Endodermal cell (in vitro differentiated cells): ENCODE results near the gene CALHM1. TPM values are rescaled to one million over a fixed set of nuclear protein-coding genes. Genes with fewer than 3 reads are reported as not detected.
"Not testable (repeated sequence)": the region's sequence is repeated elsewhere in the genome, so short reads cannot be mapped to it uniquely, and the experiment has no call there.

Experiments
- DNase-seq: peaks from one replicate; pipeline ENCODE4 v3.0.0-alpha.2; 2017
- H3K27ac ChIP-seq: 2 replicates; pipeline ENCODE4 v1.5.1; 2013; ENCODE audit warnings: mild to moderate bottlenecking, low read depth, low read length, moderate library complexity
- H3K27me3 ChIP-seq: 2 replicates; pipeline ENCODE4 v1.6.1; 2013; ENCODE audit warnings: mild to moderate bottlenecking, low read length, moderate library complexity; ENCODE audit not compliant: insufficient read depth, control insufficient read depth, poor library complexity, severe bottlenecking
- H3K36me3 ChIP-seq: 2 replicates; pipeline ENCODE4 v1.7.0; 2013; ENCODE audit warnings: mild to moderate bottlenecking, low read length, moderate library complexity; ENCODE audit not compliant: control insufficient read depth, insufficient read depth
- H3K4me1 ChIP-seq: one replicate; pipeline ENCODE4 v1.7.0; 2013; ENCODE audit warnings: low read length; ENCODE audit not compliant: control insufficient read depth, insufficient read depth
- H3K4me3 ChIP-seq: 2 replicates; pipeline ENCODE4 v1.5.1; 2013; ENCODE audit warnings: mild to moderate bottlenecking, low read length, moderate library complexity
- H3K9ac ChIP-seq: 2 replicates; pipeline ENCODE4 v1.6.1; 2013; ENCODE audit warnings: mild to moderate bottlenecking, low read length, moderate library complexity; ENCODE audit not compliant: poor library complexity, severe bottlenecking; ENCODE audit errors: extremely low read depth
- H3K9me3 ChIP-seq: 2 replicates; pipeline ENCODE4 v1.6.1; 2013; ENCODE audit warnings: mild to moderate bottlenecking, low read length, moderate library complexity; ENCODE audit not compliant: control insufficient read depth
- H3K27ac Mint-ChIP-seq: 2 replicates; pipeline ENCODE4 v1.8.0; 2020; ENCODE audit warnings: mixed read lengths
- H3K27me3 Mint-ChIP-seq: 2 replicates; pipeline ENCODE4 v1.8.0; 2021; ENCODE audit warnings: mild to moderate bottlenecking, mixed read lengths; ENCODE audit not compliant: insufficient read depth
- H3K36me3 Mint-ChIP-seq: 2 replicates; pipeline ENCODE4 v1.8.0; 2020; ENCODE audit warnings: low read depth, mixed read lengths
- H3K4me1 Mint-ChIP-seq: 2 replicates; pipeline ENCODE4 v1.8.0; 2020; ENCODE audit warnings: mixed read lengths
- H3K4me3 Mint-ChIP-seq: 2 replicates; pipeline ENCODE4 v1.8.0; 2020; ENCODE audit warnings: mild to moderate bottlenecking, moderate library complexity, mixed read lengths
- H3K9me3 Mint-ChIP-seq: 2 replicates; pipeline ENCODE4 v1.8.0; 2020; ENCODE audit warnings: mild to moderate bottlenecking, mixed read lengths
- CTCF ChIP-seq: fragments of 200-600 bp; sonication (generic); conservative IDR thresholded peaks from 2 replicates; pipeline ENCODE4 v1.5.0; 2021; ENCODE audit warnings: antibody characterized with exemption, mild to moderate bottlenecking
- WGBS, 2 experiments: methylation state at CpG; one replicate each; pipeline versions ENCODE4 v1.1.5 to v1.1.7; 2013; ENCODE audit warnings: missing lambda C conversion rate in 2 of 2, mixed read lengths in 1 of 2; ENCODE audit not compliant: insufficient coverage in 1 of 2, insufficient read length in 1 of 2; 5-methylcytosine and 5-hydroxymethylcytosine counted together
- total RNA-seq, 2 donors: library from RNA; stranded (reverse); fragmentation: NEBNext Ultra II Directional in 1 of 2; extraction: Animal tissue kit (Norgen Biotek cat#: 25700) in 1 of 2; gene quantifications; 2 replicates in 1 of 2; 3 replicates in 1 of 2; pipeline ENCODE4 v1.2.1, GENCODE V29; 2021

CALHM1 gene
- total RNA-seq, 2 donors from 2014 or later, result not detected

- Histone ChIP-seq H3K4me1 (no peaks in the 10 kb centered on the region), H3K4me3 (no peak overlapping the region), H3K27ac (no peak overlapping the region), H3K9me3 (no peaks in the 10 kb centered on the region), H3K36me3 (no peaks in the 10 kb centered on the region), H3K9ac (no peak overlapping the region), H3K27me3 (no peaks in the 10 kb centered on the region)
- 94% methylated on average over 4 of the region's 4 CpGs; no CpG with 5 or more reads in 1 of the 2 experiments for WGBS, 2 experiments
- H3K4me1 Mint-ChIP-seq, result peaks cover 14% of the 10 kb centered on the region
- no peaks in the 10 kb centered on the region for H3K36me3 Mint-ChIP-seq
- H3K27me3 Mint-ChIP-seq, result no peaks in the 10 kb centered on the region
- H3K4me3 Mint-ChIP-seq, result no peak overlapping the region
- TF ChIP-seq CTCF, result no peak
- H3K9me3 Mint-ChIP-seq, result no peaks in the 10 kb centered on the region
- no peak overlapping the region for H3K27ac Mint-ChIP-seq
- DNase-seq, result no peak
Measured at GRCh38 chr10:103506061-103506460, 47.4 kb upstream of the CALHM1 start.

GRCh38 chr10:103504181-103504783 lies 45.6 kb upstream of the CALHM1 start:
- 58 to 68% methylated on average over 6 to 10 of the region's 10 CpGs for WGBS, 2 experiments
- H3K36me3 Mint-ChIP-seq, result no peaks in the 10 kb centered on the region
- no peaks in the 10 kb centered on the region for H3K4me1 ChIP-seq
- peaks cover 15% of the 10 kb centered on the region for H3K4me1 Mint-ChIP-seq
- H3K4me3 Mint-ChIP-seq, result no peak overlapping the region
- H3K27me3 Mint-ChIP-seq, result peaks cover 5% of the 10 kb centered on the region
- TF ChIP-seq CTCF, result no peak
- no peaks in the 10 kb centered on the region for H3K27me3 ChIP-seq
- H3K27ac ChIP-seq, result no peak overlapping the region
- peak overlapping the region; percentile 8 for H3K27ac Mint-ChIP-seq
- H3K9ac ChIP-seq, result no peak overlapping the region
- DNase-seq, result peak; percentile 78
- no peaks in the 10 kb centered on the region for H3K9me3 ChIP-seq
- H3K9me3 Mint-ChIP-seq, result no peaks in the 10 kb centered on the region
- H3K4me3 ChIP-seq, result no peak overlapping the region
- H3K36me3 ChIP-seq, result no peaks in the 10 kb centered on the region

GRCh38 chr10:103503777-103504176 lies 45.1 kb upstream of the CALHM1 start:
- not testable (repeated sequence) for H3K27ac ChIP-seq, H3K4me1 ChIP-seq, H3K36me3 Mint-ChIP-seq, H3K27me3 Mint-ChIP-seq, H3K4me3 ChIP-seq, H3K9ac ChIP-seq, H3K27me3 ChIP-seq, H3K4me3 Mint-ChIP-seq, DNase-seq, H3K9me3 ChIP-seq, H3K36me3 ChIP-seq, H3K9me3 Mint-ChIP-seq, H3K27ac Mint-ChIP-seq
- peaks cover 15% of the 10 kb centered on the region for H3K4me1 Mint-ChIP-seq
- WGBS, 2 experiments, result 97 to 100% methylated on average over 4 to 6 of the region's 6 CpGs
